GM21723 (cell line): ENCODE results near the gene COL26A1.
"Not testable (repeated sequence)": the region's sequence is repeated elsewhere in the genome, so short reads cannot be mapped to it uniquely, and the experiment has no call there.

Source experiments
- ATAC-seq: cut with Tn5 transposase; IDR thresholded peaks from one replicate; pipeline ENCODE4 v1.9.1; 2021; ENCODE audit warnings: mild to moderate bottlenecking, moderate library complexity; ENCODE audit not compliant: unreplicated experiment

The COL26A1 gene

GRCh38 chr7:101436221-101436735, 73.6 kb downstream of the COL26A1 start:
- no peak for ATAC-seq

GRCh38 chr7:101436857-101437576, 74.3 kb downstream of the COL26A1 start:
- no peak for ATAC-seq

- ATAC-seq: no peak
Observed at GRCh38 chr7:101441890-101442289, 79.2 kb downstream of the COL26A1 start.

GRCh38 chr7:101442426-101443070, 79.9 kb downstream of the COL26A1 start:
- ATAC-seq: no peak

- ATAC-seq: no peak
Observed at GRCh38 chr7:101450064-101450463, 87.4 kb downstream of the COL26A1 start.

- no peak for ATAC-seq
Observed at GRCh38 chr7:101453617-101454016, 90.9 kb downstream of the COL26A1 start.

- ATAC-seq: no peak
Observed at GRCh38 chr7:101457001-101457750, 94.5 kb downstream of the COL26A1 start.

- ATAC-seq: no peak
Observed at GRCh38 chr7:101465131-101465530, 102.5 kb downstream of the COL26A1 start.

GRCh38 chr7:101465576-101466196, 103.0 kb downstream of the COL26A1 start:
- no peak for ATAC-seq

GRCh38 chr7:101466871-101467270, 104.2 kb downstream of the COL26A1 start:
- ATAC-seq: no peak

- no peak for ATAC-seq
Observed at GRCh38 chr7:101468546-101469275, 106.0 kb downstream of the COL26A1 start.

- ATAC-seq: no peak
Observed at GRCh38 chr7:101470668-101471487, 108.2 kb downstream of the COL26A1 start.

GRCh38 chr7:101474178-101474577, 111.5 kb downstream of the COL26A1 start:
- ATAC-seq: no peak

GRCh38 chr7:101475691-101476090, 113.0 kb downstream of the COL26A1 start:
- ATAC-seq: not testable (repeated sequence)

GRCh38 chr7:101479217-101479616, 116.5 kb downstream of the COL26A1 start:
- no peak for ATAC-seq

GRCh38 chr7:101486056-101486432, 123.4 kb downstream of the COL26A1 start:
- not testable (repeated sequence) for ATAC-seq

GRCh38 chr7:101486433-101487104, 123.9 kb downstream of the COL26A1 start:
- no peak for ATAC-seq

- no peak for ATAC-seq
Observed at GRCh38 chr7:101487105-101487458, 124.4 kb downstream of the COL26A1 start.

GRCh38 chr7:101487753-101488152, 125.1 kb downstream of the COL26A1 start:
- no peak for ATAC-seq
